ENCODE results near the gene CCN6. TPM values are rescaled to one million over a fixed set of nuclear protein-coding genes. Genes with fewer than 3 reads are reported as not detected.

CCN6 gene
- total RNA-seq, 1 experiment from 2014 or later = not detected

DNA sequence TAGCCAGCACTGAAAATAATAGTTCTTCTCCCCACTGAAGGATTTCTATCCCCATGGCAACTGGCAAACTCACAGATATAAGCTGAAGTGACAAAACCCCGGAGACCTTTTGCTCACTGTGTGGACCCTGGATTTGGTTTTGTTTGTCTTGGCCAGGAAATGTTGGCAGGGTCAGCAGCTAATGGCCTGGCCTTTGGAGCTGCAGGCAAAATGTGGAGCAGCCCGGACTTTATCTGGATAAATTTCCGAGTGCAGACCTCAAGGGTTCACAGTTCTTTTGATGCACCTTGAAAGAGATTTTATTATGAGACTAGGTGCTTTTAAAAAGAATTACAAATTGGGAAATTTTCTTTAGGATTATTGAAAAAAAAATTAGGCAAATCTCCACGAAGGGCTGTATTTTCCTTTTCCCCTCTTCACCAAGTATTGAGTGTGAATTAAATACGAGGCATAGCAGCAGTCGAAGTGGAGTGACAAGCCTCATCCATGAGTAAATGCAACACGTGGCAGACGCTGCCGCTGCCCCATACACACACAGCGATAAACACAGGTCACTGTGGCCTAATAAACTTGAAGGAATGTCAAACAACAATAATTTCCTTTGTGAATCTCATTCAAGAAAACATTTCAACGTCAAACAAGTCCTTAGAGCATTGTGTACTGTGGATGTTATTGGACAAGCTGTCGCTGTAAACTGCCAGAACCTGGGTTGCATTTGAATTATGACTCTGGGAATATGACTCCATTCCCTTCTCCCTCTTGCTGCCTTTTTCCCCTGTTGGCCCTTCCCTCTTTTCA is 35.1 kb upstream of the CCN6 start:
- H3K4me2 ChIP-seq (ENCODE audit: low read length) = no peak overlapping the region
- ATAC-seq (no peak), DNase-seq (ENCODE audit: low read depth, low spot score) (no peak)
- no peak overlapping the region for H3K27ac ChIP-seq (ENCODE audit: low read depth, low read length)
- H3K4me1 ChIP-seq (ENCODE audit: control insufficient read depth in 1 of 2, insufficient read depth in 2 of 2, low read length in 2 of 2) = no peaks in the 10 kb centered on the region
- H3K79me2 ChIP-seq (ENCODE audit: insufficient read depth, low read length) = no peaks in the 10 kb centered on the region
- RAD21 ChIA-PET (ENCODE audit: low non-redundant PET in 1 of 2, low total read pairs in 2 of 2, uncharacterized antibody in 2 of 2, unreplicated experiment in 2 of 2) = no interaction called here
- no peak overlapping the region for H2AFZ ChIP-seq (ENCODE audit: low read depth, low read length, poor library complexity, severe bottlenecking)
- no peaks in the 10 kb centered on the region for H3K27me3 ChIP-seq (ENCODE audit: insufficient read depth, low read length)
- H3K36me3 ChIP-seq (ENCODE audit: control insufficient read depth in 1 of 2, insufficient read depth in 2 of 2, low read length in 2 of 2) = no peaks in the 10 kb centered on the region
- no peak overlapping the region for H3K9ac ChIP-seq (ENCODE audit: low read length)
- intact Hi-C loops (cut with micrococcal nuclease) = no loop called here
- no peaks in the 10 kb centered on the region for H3K9me2 ChIP-seq (ENCODE audit: insufficient read depth)
- H3K4me3 ChIP-seq (replicated peaks in 1 of 2; ENCODE audit: low read depth in 1 of 2, low read length in 2 of 2) = no peak overlapping the region
- CTCF ChIA-PET = no interaction called here
- BruUV-seq (replicated peaks) = no TSS peak
- POLR2A ChIA-PET = no interaction called here
- H4K20me1 ChIP-seq (ENCODE audit: insufficient read depth) = no peaks in the 10 kb centered on the region
- no peaks in the 10 kb centered on the region for H3K9me3 ChIP-seq (ENCODE audit: control insufficient read depth in 1 of 2, insufficient read depth in 1 of 2, low read depth in 1 of 2, low read length in 2 of 2)
- TF ChIP-seq SRF (IDR thresholded peaks at IDR 0.05; ENCODE audit: low read depth) = no peak
- TF ChIP-seq ELF1 (IDR thresholded peaks at IDR 0.05; ENCODE audit: borderline replicate concordance, low read depth) = no peak
- TF ChIP-seq, protein P1, sequence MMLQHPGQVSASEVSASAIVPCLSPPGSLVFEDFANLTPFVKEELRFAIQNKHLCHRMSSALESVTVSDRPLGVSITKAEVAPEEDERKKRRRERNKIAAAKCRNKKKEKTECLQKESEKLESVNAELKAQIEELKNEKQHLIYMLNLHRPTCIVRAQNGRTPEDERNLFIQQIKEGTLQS (IDR thresholded peaks at IDR 0.05) = no peak
- TF ChIP-seq ZNF274 (IDR thresholded peaks at IDR 0.05; ENCODE audit: low read depth, low read length) = no peak
- no peak for TF ChIP-seq POLR2AphosphoS5 (IDR thresholded peaks at IDR 0.05; ENCODE audit: low read depth, low read length)
- TF ChIP-seq, protein P2, sequence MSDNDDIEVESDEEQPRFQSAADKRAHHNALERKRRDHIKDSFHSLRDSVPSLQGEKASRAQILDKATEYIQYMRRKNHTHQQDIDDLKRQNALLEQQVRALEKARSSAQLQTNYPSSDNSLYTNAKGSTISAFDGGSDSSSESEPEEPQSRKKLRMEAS (IDR thresholded peaks at IDR 0.05) = no peak
- no peak for TF ChIP-seq SIN3A (IDR thresholded peaks at IDR 0.05; ENCODE audit: low read depth)
- TF ChIP-seq EZH2phosphoT487 (IDR thresholded peaks at IDR 0.05; ENCODE audit: borderline replicate concordance) = no peak
- TF ChIP-seq TCF7L2 (IDR thresholded peaks at IDR 0.05; ENCODE audit: borderline replicate concordance, extremely low read depth, insufficient read depth, insufficient read length) = no peak
- no peak for TF ChIP-seq CBX3 (IDR thresholded peaks at IDR 0.05; ENCODE audit: low read depth)

DNA sequence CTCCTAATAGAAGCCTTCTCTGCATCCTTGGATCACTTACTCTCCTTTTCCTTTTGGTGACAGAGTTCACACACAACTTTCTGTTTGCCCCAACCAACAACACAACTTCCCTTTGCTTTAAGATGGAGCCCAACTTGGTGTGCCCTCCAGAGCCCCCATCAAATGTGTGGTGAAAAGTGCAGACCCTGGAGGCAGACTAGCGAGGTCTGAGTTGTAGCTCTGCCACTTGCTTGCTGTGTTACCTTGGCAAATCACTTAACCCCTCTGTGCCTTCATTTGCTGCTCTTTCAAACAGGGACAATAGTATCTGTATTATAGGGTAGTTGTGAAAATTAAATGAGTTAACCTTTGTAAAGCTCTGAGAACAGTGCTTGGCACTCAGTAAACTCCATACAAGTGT is 34.3 kb upstream of the CCN6 start:
- no TSS peak for BruUV-seq (replicated peaks)
- intact Hi-C loops (cut with micrococcal nuclease) = no loop called here
- TF ChIP-seq TCF7L2 (IDR thresholded peaks at IDR 0.05; ENCODE audit: borderline replicate concordance, extremely low read depth, insufficient read depth, insufficient read length) (no peak), POLR2AphosphoS5 (IDR thresholded peaks at IDR 0.05; ENCODE audit: low read depth, low read length) (no peak), CEBPB (IDR thresholded peaks at IDR 0.05; ENCODE audit: low read depth) (no peak), ZNF274 (IDR thresholded peaks at IDR 0.05; ENCODE audit: low read depth, low read length) (no peak), SIN3A (IDR thresholded peaks at IDR 0.05; ENCODE audit: low read depth) (no peak), RAD21 (IDR thresholded peaks at IDR 0.05; ENCODE audit: low read depth) (no peak), SP1 (IDR thresholded peaks at IDR 0.05; ENCODE audit: low read depth) (no peak), EZH2phosphoT487 (IDR thresholded peaks at IDR 0.05; ENCODE audit: borderline replicate concordance) (no peak)
- TF ChIP-seq, protein P3, sequence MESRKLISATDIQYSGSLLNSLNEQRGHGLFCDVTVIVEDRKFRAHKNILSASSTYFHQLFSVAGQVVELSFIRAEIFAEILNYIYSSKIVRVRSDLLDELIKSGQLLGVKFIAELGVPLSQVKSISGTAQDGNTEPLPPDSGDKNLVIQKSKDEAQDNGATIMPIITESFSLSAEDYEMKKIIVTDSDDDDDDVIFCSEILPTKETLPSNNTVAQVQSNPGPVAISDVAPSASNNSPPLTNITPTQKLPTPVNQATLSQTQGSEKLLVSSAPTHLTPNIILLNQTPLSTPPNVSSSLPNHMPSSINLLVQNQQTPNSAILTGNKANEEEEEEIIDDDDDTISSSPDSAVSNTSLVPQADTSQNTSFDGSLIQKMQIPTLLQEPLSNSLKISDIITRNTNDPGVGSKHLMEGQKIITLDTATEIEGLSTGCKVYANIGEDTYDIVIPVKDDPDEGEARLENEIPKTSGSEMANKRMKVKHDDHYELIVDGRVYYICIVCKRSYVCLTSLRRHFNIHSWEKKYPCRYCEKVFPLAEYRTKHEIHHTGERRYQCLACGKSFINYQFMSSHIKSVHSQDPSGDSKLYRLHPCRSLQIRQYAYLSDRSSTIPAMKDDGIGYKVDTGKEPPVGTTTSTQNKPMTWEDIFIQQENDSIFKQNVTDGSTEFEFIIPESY (IDR thresholded peaks at IDR 0.05; ENCODE audit: extremely low read depth, insufficient replicate concordance, low read length) = no peak
- TF ChIP-seq, protein P1 (IDR thresholded peaks at IDR 0.05) = no peak
- no peak overlapping the region for H3K4me2 ChIP-seq (ENCODE audit: low read length)
- no peaks in the 10 kb centered on the region for H3K9me3 ChIP-seq (ENCODE audit: control insufficient read depth in 1 of 2, insufficient read depth in 1 of 2, low read depth in 1 of 2, low read length in 2 of 2)
- ATAC-seq = no peak
- H2AFZ ChIP-seq (ENCODE audit: low read depth, low read length, poor library complexity, severe bottlenecking) = no peak overlapping the region
- H3K4me1 ChIP-seq (ENCODE audit: control insufficient read depth in 1 of 2, insufficient read depth in 2 of 2, low read length in 2 of 2) = no peaks in the 10 kb centered on the region
- RAD21 ChIA-PET (ENCODE audit: low non-redundant PET in 1 of 2, low total read pairs in 2 of 2, uncharacterized antibody in 2 of 2, unreplicated experiment in 2 of 2) = no interaction called here
- no peaks in the 10 kb centered on the region for H3K36me3 ChIP-seq (ENCODE audit: control insufficient read depth in 1 of 2, insufficient read depth in 2 of 2, low read length in 2 of 2)
- no peaks in the 10 kb centered on the region for H3K27me3 ChIP-seq (ENCODE audit: insufficient read depth, low read length)
- H4K20me1 ChIP-seq (ENCODE audit: insufficient read depth) = no peaks in the 10 kb centered on the region
- no peaks in the 10 kb centered on the region for H3K9me2 ChIP-seq (ENCODE audit: insufficient read depth)
- no peak overlapping the region for H3K9ac ChIP-seq (ENCODE audit: low read length)
- POLR2A ChIA-PET = no interaction called here
- no peaks in the 10 kb centered on the region for H3K79me2 ChIP-seq (ENCODE audit: insufficient read depth, low read length)
- no peak overlapping the region for H3K4me3 ChIP-seq (replicated peaks in 1 of 2; ENCODE audit: low read depth in 1 of 2, low read length in 2 of 2)
- H3K27ac ChIP-seq (ENCODE audit: low read depth, low read length) = no peak overlapping the region
- DNase-seq (ENCODE audit: low read depth, low spot score) = no peak
- CTCF ChIA-PET = no interaction called here

Data from HCT116 (cell line).